Astrocyte of the cerebellum (primary cell): ENCODE data around the gene HOXB5.

ENCODE experiments used
- DNase-seq: peaks from one replicate; pipeline ENCODE4 v3.0.0-alpha.2; 2011; ENCODE audit warnings: low read depth
- H3K4me3 ChIP-seq: 2 replicates; pipeline ENCODE4 v1.5.1; 2011; ENCODE audit warnings: mild to moderate bottlenecking, low read depth, low read length, moderate library complexity
- CTCF ChIP-seq: IDR thresholded peaks from 2 replicates; pipeline ENCODE4 v1.5.1; 2012; ENCODE audit warnings: low read length, low read depth, moderate library complexity, mild to moderate bottlenecking; ENCODE audit errors: missing control alignments
- in situ Hi-C: cut with HindIII; loops from 2 replicates; pipeline ENCODE4 v1.10.0; 2017; ENCODE audit warnings: low sequenced_read_pairs

Gene HOXB5

GRCh38 chr17:48629411-48629759 lies 35.8 kb upstream of the HOXB5 start:
- no peak overlapping the region for H3K4me3 ChIP-seq
- in situ Hi-C loops, result no loop called here
- no peak for DNase-seq
- TF ChIP-seq CTCF, result no peak

GRCh38 chr17:48628649-48629410 lies 35.3 kb upstream of the HOXB5 start:
- no peak for DNase-seq
- TF ChIP-seq CTCF, result no peak
- in situ Hi-C loops, result no loop called here
- H3K4me3 ChIP-seq, result no peak overlapping the region

- in situ Hi-C loops, result no loop called here
- TF ChIP-seq CTCF, result no peak
- H3K4me3 ChIP-seq, result no peak overlapping the region
- DNase-seq, result no peak
Observed at GRCh38 chr17:48627623-48628521, 34.3 kb upstream of the HOXB5 start.

- no peak for DNase-seq
- H3K4me3 ChIP-seq, result no peak overlapping the region
- TF ChIP-seq CTCF, result no peak
- in situ Hi-C loops, result no loop called here
Observed at GRCh38 chr17:48627118-48627597, 33.6 kb upstream of the HOXB5 start.

GRCh38 chr17:48626245-48627117 lies 32.9 kb upstream of the HOXB5 start, which contains the start of gene HOXB9:
Gene HOXB9, minus strand, starts transcription at chr17:48626358. Its CDS starts 89 bp downstream, at chr17:48626269.
- in situ Hi-C loops, result no loop called here
- no peak for TF ChIP-seq CTCF
- DNase-seq, result no peak
- no peak within 1 kb of the TSS for H3K4me3 ChIP-seq
